Esophagus mucosa (tissue), 1 donor: Measurements from ENCODE around the gene DCHS2. TPM values are rescaled to one million over a fixed set of nuclear protein-coding genes. Genes with fewer than 3 reads are reported as not detected.

Source experiments
- ATAC-seq: fragments of 200-7000 bp; cut with Tn5 transposase; one replicate; pipeline ENCODE4 v1.9.1; 2020
- total RNA-seq: library from RNA; stranded (reverse); gene quantifications from one replicate; pipeline ENCODE4 v1.2.4, GENCODE V29; 2023
- donor health status: DM: yes; HTN: yes; CAD: no.

DCHS2 gene
- total RNA-seq, 1 donor from 2014 or later: 0.48 TPM

DNA sequence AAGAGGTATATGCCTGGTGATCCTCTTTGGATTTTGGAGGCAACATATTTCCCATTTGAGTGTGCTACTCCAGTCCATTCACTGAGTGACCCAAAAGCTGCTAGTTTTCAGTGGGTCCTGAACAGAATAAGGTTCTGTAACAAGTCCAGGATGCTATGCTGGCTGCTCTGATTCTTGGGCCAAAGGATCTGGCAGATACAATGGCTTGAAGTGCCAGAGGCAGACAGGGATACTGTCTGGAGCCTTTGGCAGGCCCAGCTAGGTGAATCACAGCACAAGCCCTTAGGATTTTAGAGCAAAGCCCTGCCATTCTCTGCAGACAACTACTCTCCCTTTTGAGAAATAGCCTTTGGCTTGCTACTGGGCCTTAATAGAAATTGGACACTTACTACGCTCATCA lies 40.6 kb downstream of the DCHS2 start:
- no peak for ATAC-seq

- ATAC-seq: no peak
Measured at GRCh38 chr4:154444958-154445357, 46.6 kb downstream of the DCHS2 start.

DNA sequence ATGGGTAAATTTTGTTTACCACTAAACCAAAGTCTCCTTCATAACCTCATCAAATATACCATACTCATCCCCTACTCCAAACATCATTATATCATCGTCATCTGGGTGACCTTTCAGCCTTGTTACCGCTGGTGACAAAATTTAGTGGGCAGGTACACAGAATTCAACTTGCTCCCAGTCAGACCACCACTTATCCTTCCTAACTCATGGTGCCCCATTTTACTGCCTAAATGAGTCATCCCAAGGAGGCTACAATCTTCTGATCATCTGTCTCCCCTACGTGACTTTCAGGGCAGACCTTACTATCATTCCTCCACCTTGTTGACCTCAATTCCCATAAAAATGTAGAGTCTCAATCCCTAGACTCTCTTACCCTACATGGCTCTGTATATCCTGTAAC lies 49.6 kb downstream of the DCHS2 start:
- ATAC-seq: no peak

GRCh38 chr4:154441124-154441523 lies 50.5 kb downstream of the DCHS2 start:
- no peak for ATAC-seq

DNA sequence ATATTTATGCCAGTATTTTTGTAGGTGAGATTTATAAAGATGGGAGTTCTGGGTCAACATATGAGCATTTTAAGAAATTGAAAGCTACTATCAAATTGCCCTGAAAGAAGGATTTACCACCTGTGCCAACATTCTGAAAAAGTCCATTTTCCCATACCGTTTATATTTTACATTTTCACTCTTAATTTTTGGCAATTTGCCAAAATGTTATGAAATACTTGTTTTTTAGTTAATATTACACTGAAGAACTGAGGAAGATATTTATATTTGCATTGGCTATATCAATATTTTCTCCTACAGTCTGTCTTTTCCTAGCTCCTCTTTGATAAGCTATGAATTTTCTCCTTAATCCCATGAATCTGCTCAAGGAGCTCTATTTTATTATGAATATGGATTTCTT lies 52.4 kb downstream of the DCHS2 start:
- no peak for ATAC-seq

GRCh38 chr4:154435895-154436294 lies 55.7 kb downstream of the DCHS2 start:
- no peak for ATAC-seq

GRCh38 chr4:154433543-154433942 lies 58.1 kb downstream of the DCHS2 start:
- ATAC-seq: no peak

DNA sequence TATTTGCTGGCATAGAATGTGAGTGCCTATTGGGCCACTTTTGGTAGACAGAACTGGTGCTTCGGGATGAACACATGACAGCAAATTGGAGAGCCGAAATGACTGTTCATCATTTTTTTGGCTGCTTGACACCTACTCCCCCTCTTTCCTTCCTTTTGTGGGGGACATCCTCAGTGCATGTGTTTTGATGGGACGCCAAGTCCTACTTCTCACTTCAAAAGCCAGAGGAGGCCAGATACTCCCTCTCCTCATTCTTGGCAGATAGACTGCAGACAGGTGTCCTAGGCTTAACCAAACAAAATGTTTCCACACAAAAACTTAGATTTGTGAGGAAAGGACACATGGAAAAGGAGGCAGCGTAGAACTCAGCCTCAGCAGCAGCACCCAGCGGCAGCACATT lies 62.4 kb downstream of the DCHS2 start:
- no peak for ATAC-seq

GRCh38 chr4:154427149-154427548 lies 64.5 kb downstream of the DCHS2 start:
- no peak for ATAC-seq

GRCh38 chr4:154425514-154425913 lies 66.1 kb downstream of the DCHS2 start:
- ATAC-seq: no peak

DNA sequence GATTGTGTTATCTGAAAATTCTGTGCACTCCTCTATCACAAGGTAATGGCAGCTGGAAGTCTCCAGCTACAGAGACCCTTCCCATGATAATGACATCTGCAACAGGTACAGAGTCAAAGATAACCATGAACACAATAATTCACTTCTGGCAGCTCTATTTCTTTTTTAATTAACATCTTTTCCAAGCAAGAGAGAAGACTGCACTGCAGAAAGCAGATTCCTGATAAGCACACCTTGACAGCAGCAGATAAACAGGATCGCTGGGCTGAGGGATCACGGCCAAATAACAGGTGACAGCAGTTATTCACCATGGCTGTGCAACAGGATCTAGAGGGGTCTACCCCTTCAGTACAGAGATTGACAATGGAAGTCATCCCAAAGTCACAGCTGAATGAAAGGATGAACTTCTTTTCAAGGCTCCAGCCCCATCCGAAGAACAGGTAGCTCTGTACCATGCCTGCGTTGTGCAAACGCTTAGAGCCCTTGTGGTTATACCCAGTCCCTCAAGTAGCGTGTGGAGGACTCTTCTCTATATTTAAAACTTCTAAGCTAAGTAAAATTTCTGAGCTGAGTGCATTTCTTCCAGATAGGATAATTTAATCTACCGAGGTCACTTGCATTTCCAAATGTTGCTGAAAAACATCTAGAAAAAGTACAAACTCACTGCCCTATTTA lies 66.7 kb downstream of the DCHS2 start:
- ATAC-seq: no peak

DNA sequence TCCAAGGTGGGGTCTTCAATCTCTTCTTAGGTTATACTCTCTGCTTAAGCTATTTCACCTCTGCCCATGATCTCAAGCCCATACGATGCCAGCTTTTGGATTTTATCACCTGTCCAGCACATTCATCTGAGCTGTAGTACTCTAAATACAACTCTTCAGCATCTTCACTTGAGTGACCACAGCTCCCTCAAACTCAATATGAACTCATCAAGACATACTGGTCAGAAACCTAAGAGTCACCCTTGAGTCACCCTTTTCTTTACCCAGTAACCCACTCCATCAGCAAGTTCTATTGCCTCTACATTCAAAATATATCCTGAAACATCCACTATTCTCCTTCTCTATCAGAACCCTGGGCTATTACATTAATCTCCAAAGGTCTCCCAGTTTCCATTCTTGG lies 69.4 kb downstream of the DCHS2 start:
- ATAC-seq: no peak

DNA sequence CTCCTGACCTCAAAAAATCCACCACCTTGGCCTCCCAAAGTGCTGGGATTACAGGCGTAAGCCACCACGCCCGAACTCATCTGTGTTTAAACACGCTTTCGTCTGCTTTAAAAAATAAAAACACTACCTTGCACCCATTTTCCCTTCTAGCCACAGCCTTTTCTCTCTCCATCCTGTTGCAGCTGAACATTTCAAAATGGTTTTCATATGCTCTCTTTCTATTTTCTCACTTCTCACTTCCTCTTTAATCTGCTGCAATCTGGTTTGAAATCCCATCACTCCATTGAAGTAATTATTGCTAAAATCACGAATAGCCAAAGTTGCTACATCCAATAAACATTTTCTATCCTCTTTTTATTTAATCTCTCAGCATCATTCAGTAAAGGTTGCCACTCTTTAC lies 70.0 kb downstream of the DCHS2 start:
- ATAC-seq: no peak

DNA sequence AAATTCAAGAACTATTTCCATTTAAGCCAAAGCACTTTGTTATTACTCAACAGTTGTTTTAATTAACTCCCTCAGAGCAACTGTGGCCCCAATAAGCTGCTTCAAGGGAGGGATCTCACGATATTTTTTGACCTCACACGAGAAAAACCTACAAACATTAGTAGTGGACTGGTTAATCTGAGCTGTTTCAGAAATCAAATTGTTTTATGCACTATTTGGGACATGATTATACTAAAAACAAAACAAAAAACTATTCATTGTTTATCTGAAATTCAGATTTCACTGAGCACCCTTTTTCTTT lies 74.3 kb downstream of the DCHS2 start:
- ATAC-seq: no peak

GRCh38 chr4:154416190-154416547 lies 75.4 kb downstream of the DCHS2 start:
- ATAC-seq: no peak

DNA sequence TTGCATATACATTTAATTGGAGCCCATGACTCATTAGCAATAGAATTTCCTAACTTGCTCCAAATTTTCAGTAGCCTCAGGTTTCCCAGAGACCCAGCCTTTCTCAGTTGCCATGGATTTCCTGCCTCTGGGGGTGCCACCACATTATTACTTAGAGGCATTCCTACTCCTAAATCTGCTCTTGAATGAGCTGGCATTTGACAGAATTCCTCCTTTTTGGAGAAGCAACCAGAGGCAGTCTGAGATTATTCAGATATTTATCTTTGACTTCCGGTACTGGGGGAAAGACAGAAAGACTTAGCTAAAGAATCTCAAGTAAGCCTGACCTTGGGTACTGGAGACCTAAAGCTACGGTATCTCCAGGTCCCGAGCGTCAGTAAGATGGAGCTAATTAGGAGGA lies 76.3 kb downstream of the DCHS2 start:
- no peak for ATAC-seq

DNA sequence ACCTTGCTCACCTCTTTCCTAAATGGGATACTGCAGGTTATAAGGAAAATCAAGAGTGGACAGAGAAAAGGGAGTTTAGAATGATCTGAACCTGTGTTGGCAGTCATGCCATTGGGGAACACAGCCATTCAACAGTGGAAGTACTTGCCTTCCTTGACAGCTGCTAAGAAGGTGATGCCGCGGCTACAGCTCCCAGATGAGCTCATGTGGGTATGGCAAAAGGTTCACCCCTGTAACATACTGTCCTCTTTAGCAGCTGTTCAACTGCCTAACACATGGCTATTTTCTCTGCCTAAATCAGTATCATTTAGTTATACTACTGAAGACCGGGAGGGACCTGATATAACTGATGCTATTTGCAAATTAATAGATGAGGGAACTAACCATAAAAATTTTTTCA lies 76.8 kb downstream of the DCHS2 start:
- ATAC-seq: no peak

- ATAC-seq: no peak
Measured at GRCh38 chr4:154414371-154414770, 77.2 kb downstream of the DCHS2 start.

- no peak for ATAC-seq
Measured at GRCh38 chr4:154407443-154407842, 84.2 kb downstream of the DCHS2 start.

GRCh38 chr4:154406018-154406795 lies 85.4 kb downstream of the DCHS2 start:
- ATAC-seq: no peak

DNA sequence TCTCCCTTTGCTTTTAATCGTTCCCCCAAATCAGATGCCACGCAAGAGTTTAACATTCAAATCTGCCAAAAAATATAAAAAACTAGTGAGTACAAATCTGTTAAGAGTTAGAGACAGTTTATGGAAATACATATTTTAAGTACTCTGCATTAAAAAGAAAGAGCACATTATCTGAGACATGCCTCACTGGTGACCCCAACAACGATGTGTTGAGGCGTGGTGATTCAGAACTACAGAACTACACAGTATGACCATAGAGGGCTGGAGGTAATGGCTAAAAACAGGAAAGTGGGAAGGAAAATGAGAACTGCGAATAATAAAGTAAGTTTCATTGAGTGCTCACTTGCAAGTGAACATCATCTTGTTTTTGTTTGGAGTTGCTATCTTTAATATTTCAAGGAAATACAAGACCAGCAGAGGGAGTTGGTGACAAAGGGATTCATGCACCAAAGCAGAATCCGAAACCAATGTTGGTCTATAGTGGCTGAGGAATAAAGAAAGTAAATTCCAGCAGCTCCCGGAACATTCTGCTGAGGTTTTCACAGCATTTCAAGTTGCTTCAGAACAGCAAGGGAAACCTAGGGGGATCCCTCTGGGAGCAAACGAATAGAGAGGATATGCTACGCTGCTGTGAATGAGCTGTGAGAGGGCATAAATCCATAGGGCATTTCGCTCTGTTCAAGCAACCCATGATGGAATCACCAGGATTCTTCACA lies 92.2 kb downstream of the DCHS2 start:
- no peak for ATAC-seq

DNA sequence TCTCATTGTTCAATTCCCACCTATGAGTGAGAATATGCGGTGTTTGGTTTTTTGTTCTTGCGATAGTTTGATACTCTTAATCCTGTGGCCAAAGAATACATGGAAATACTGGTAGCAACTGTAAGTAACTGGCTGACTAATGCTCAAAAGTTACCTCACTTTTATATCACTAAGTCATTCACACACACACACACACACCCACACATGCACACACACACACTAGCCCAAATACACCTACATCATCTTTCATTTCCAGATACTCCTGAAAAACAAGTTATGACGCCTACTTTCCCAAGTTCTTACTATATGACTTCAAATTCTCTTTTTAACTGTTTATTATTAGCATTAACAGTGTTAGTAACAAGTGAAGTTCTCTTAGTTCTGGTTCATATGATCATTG lies 101.3 kb downstream of the DCHS2 start:
- ATAC-seq: peak; percentile 66

DNA sequence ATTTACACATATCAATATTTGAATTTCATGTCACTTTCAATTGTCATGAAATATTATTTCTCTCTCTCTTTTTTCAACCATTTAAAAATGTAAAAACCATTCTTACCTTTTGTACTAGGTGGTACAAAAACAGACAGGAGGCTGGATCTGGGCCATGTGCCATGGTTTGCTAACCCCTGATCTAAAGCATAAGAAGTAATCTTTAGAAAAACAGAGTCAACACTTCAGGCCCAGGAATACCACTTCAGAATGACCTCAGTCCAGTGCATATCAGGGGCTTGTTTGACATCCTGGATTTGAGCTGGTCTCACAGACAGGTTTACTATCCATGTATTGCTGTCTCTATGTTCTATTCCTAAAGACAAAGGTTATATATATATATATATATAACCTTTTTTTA lies 102.5 kb downstream of the DCHS2 start:
- ATAC-seq: no peak

- ATAC-seq: no peak
Measured at GRCh38 chr4:154384012-154384411, 107.6 kb downstream of the DCHS2 start.
